Peyer's patch (tissue), 4 donors: ENCODE measurements around the gene ADAMTSL3.
A peak's percentile ranks its signal among the peaks of the same experiment; 100 is the strongest.

ENCODE experiments used
- POLR2A ChIP-seq, 2 donors: fragments of 450-650 bp; IDR thresholded peaks; one replicate each; pipeline ENCODE4 v1.5.1; 2017; ENCODE audit warnings: antibody characterized with exemption in 2 of 2, mild to moderate bottlenecking in 2 of 2, moderate library complexity in 2 of 2
- TF ChIP-seq, protein P1 (sequence below), 6 experiments: fragments of 450-650 bp in 4 of 6; fragments of 200-600 bp in 2 of 6; sonication (generic) in 1 of 6; IDR thresholded peaks; one replicate each; pipeline ENCODE4 v1.5.1; 2017 to 2019; ENCODE audit warnings: antibody characterized with exemption in 6 of 6, mild to moderate bottlenecking in 3 of 6, moderate library complexity in 1 of 6

- TF ChIP-seq, protein P1, sequence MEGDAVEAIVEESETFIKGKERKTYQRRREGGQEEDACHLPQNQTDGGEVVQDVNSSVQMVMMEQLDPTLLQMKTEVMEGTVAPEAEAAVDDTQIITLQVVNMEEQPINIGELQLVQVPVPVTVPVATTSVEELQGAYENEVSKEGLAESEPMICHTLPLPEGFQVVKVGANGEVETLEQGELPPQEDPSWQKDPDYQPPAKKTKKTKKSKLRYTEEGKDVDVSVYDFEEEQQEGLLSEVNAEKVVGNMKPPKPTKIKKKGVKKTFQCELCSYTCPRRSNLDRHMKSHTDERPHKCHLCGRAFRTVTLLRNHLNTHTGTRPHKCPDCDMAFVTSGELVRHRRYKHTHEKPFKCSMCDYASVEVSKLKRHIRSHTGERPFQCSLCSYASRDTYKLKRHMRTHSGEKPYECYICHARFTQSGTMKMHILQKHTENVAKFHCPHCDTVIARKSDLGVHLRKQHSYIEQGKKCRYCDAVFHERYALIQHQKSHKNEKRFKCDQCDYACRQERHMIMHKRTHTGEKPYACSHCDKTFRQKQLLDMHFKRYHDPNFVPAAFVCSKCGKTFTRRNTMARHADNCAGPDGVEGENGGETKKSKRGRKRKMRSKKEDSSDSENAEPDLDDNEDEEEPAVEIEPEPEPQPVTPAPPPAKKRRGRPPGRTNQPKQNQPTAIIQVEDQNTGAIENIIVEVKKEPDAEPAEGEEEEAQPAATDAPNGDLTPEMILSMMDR (IDR thresholded peaks at IDR 0.05), result peak in 2 of 6 experiments; percentile 14 to 26
- TF ChIP-seq POLR2A (IDR thresholded peaks at IDR 0.05), result no peak
These were observed 93.3 kb downstream of the ADAMTSL3 start for GRCh38 chr15:83747050-83747717.
